IPS-18c (cell line): ENCODE measurements around the gene STARD13.

ENCODE experiments used
- H3K4me3 ChIP-seq: 2 replicates; pipeline ENCODE4 v1.7.0; 2013; ENCODE audit warnings: low read depth, mild to moderate bottlenecking, low read length, moderate library complexity; ENCODE audit not compliant: insufficient read depth
- H3K9me3 ChIP-seq: one replicate; pipeline ENCODE4 v1.6.1; 2013; ENCODE audit warnings: mild to moderate bottlenecking, low read length, moderate library complexity; ENCODE audit not compliant: control insufficient read depth, insufficient read depth

Gene STARD13

GRCh38 chr13:33285420-33286124 is at the start of gene STARD13:
TSS of gene STARD13 (minus strand) at chr13:33285755. CDS start at chr13:33285638, 117 bp downstream.
- Histone ChIP-seq H3K4me3 (peak within 1 kb of the TSS; percentile 74), H3K9me3 (no peaks in the 10 kb centered on the region)

- H3K9me3 ChIP-seq: no peaks in the 10 kb centered on the region
- no peak overlapping the region for H3K4me3 ChIP-seq
Measured at GRCh38 chr13:33334831-33335230, 49.3 kb upstream of the STARD13 start.

- H3K4me3 ChIP-seq: no peak overlapping the region
- no peaks in the 10 kb centered on the region for H3K9me3 ChIP-seq
Measured at GRCh38 chr13:33331962-33332361, 46.4 kb upstream of the STARD13 start.

- Histone ChIP-seq H3K4me3 (no peak overlapping the region), H3K9me3 (no peaks in the 10 kb centered on the region)
Measured at GRCh38 chr13:33330483-33330882, 44.9 kb upstream of the STARD13 start.

- Histone ChIP-seq H3K4me3 (no peak overlapping the region), H3K9me3 (no peaks in the 10 kb centered on the region)
Measured at GRCh38 chr13:33328701-33329100, 43.1 kb upstream of the STARD13 start.

GRCh38 chr13:33326723-33327122 is 41.2 kb upstream of the STARD13 start:
- Histone ChIP-seq H3K4me3 (no peak overlapping the region), H3K9me3 (no peaks in the 10 kb centered on the region)

GRCh38 chr13:33326246-33326645 is 40.7 kb upstream of the STARD13 start:
- no peaks in the 10 kb centered on the region for H3K9me3 ChIP-seq

GRCh38 chr13:33323801-33324510 is 38.4 kb upstream of the STARD13 start:
- Histone ChIP-seq H3K4me3 (no peak overlapping the region), H3K9me3 (no peaks in the 10 kb centered on the region)

More at GRCh38 chr13:33326246-33326645, 40.7 kb upstream of the STARD13 start:
- H3K4me3 ChIP-seq: no peak overlapping the region

- Histone ChIP-seq H3K9me3 (no peaks in the 10 kb centered on the region), H3K4me3 (no peak overlapping the region)
Measured at GRCh38 chr13:33322965-33323668, 37.6 kb upstream of the STARD13 start.

- H3K4me3 ChIP-seq: no peak overlapping the region
- H3K9me3 ChIP-seq: no peaks in the 10 kb centered on the region
Measured at GRCh38 chr13:33322543-33322809, 36.9 kb upstream of the STARD13 start.

GRCh38 chr13:33321686-33322542 is 36.4 kb upstream of the STARD13 start:
- no peaks in the 10 kb centered on the region for H3K9me3 ChIP-seq
- H3K4me3 ChIP-seq: no peak overlapping the region

- Histone ChIP-seq H3K4me3 (no peak overlapping the region), H3K9me3 (no peaks in the 10 kb centered on the region)
Measured at GRCh38 chr13:33319859-33320258, 34.3 kb upstream of the STARD13 start.

- no peak overlapping the region for H3K4me3 ChIP-seq
Measured at GRCh38 chr13:33318744-33319143, 33.2 kb upstream of the STARD13 start.

GRCh38 chr13:33318037-33318436 is 32.5 kb upstream of the STARD13 start:
- Histone ChIP-seq H3K9me3 (no peaks in the 10 kb centered on the region), H3K4me3 (no peak overlapping the region)

More at GRCh38 chr13:33318744-33319143, 33.2 kb upstream of the STARD13 start:
- H3K9me3 ChIP-seq: no peaks in the 10 kb centered on the region

- H3K9me3 ChIP-seq: no peaks in the 10 kb centered on the region
- H3K4me3 ChIP-seq: no peak overlapping the region
Measured at GRCh38 chr13:33316890-33317289, 31.3 kb upstream of the STARD13 start.

- Histone ChIP-seq H3K9me3 (no peaks in the 10 kb centered on the region), H3K4me3 (no peak overlapping the region)
Measured at GRCh38 chr13:33313504-33313903, 27.9 kb upstream of the STARD13 start.

- H3K9me3 ChIP-seq: no peaks in the 10 kb centered on the region
- H3K4me3 ChIP-seq: no peak overlapping the region
Measured at GRCh38 chr13:33312861-33313212, 27.3 kb upstream of the STARD13 start.
